Esophagus muscularis mucosa (tissue), 4 donors: Measurements from ENCODE around the gene IL17C. TPM values are rescaled to one million over a fixed set of nuclear protein-coding genes. Genes with fewer than 3 reads are reported as not detected.

Source experiments
- DNase-seq: peaks from one replicate; pipeline ENCODE4 v3.0.0-alpha.2; 2017; ENCODE audit errors: extremely low spot score
- H3K27ac ChIP-seq, 4 donors: fragments of 200-600 bp; sonication (generic); replicated peaks in 1 of 4; 1 replicate in 3 of 4; 2 replicates in 1 of 4; pipeline ENCODE4 v1.5.1; 2016 to 2019; ENCODE audit warnings: mild to moderate bottlenecking in 1 of 4
- H3K27me3 ChIP-seq, 4 donors: fragments of 200-600 bp; sonication (generic); one replicate each; pipeline versions ENCODE4 v1.5.1 to v1.6.0; 2016 to 2019
- H3K36me3 ChIP-seq, 4 donors: fragments of 200-600 bp; sonication (generic); one replicate each; pipeline ENCODE4 v1.5.1; 2016 to 2019
- H3K4me1 ChIP-seq, 4 donors: fragments of 200-600 bp; sonication (generic); one replicate each; pipeline ENCODE4 v1.5.1; 2016 to 2019
- H3K4me3 ChIP-seq, 4 donors: fragments of 200-600 bp; sonication (generic); 1 replicate in 2 of 4; 2 replicates in 2 of 4; pipeline ENCODE4 v1.5.1; 2016 to 2019; ENCODE audit warnings: mild to moderate bottlenecking in 4 of 4, moderate library complexity in 1 of 4
- H3K9me3 ChIP-seq, 4 donors: fragments of 200-600 bp; sonication (generic); 1 replicate in 3 of 4; 2 replicates in 1 of 4; pipeline ENCODE4 v1.5.1; 2016 to 2019
- EP300 ChIP-seq: sonication (generic); formaldehyde crosslinking; IDR thresholded peaks from one replicate; pipeline ENCODE4 v1.6.1; 2017; ENCODE audit warnings: antibody characterized with exemption
- POLR2A ChIP-seq: fragments of 450-650 bp; IDR thresholded peaks from one replicate; pipeline ENCODE4 v1.6.1; 2017; ENCODE audit warnings: antibody characterized with exemption, moderate library complexity, mild to moderate bottlenecking, low read depth
- POLR2AphosphoS5 ChIP-seq, 2 donors: sonication (generic); formaldehyde crosslinking; IDR thresholded peaks; one replicate each; pipeline ENCODE4 v1.6.1; 2017; ENCODE audit warnings: antibody characterized with exemption in 2 of 2
- WGBS: methylation state at CpG from one replicate; pipeline ENCODE4 v1.1.5; 2018; 5-methylcytosine and 5-hydroxymethylcytosine counted together
- intact Hi-C: fragments of 100-400 bp; cut with DNase I; formaldehyde crosslinking; loops from one replicate; pipeline ENCODE4 v1.15.1; 2023
- total RNA-seq, 4 donors: library from RNA; depleted of rRNA; stranded (reverse); fragments of >200 nt; gene quantifications; one replicate each; pipeline versions ENCODE4 v1.1.0 to v1.2.1, GENCODE V29; 2016
- TF ChIP-seq, protein P1 (sequence below), 3 experiments: fragments of 200-600 bp in 2 of 3; fragments of 450-650 bp in 1 of 3; sonication (generic) in 2 of 3; IDR thresholded peaks; one replicate each; pipeline ENCODE4 v1.5.1; 2017 to 2019; ENCODE audit warnings: antibody characterized with exemption in 3 of 3, mild to moderate bottlenecking in 2 of 3, moderate library complexity in 1 of 3

The IL17C gene
- total RNA-seq, 4 donors from 2014 or later, result not detected

GRCh38 chr16:88613293-88613692 is 25.1 kb upstream of the IL17C start:
- DNase-seq, result no peak
- Histone ChIP-seq H3K36me3 (peaks cover 28 to 87% (median 67%) of the 10 kb centered on the region in 4 donors), H3K9me3 (no peaks in the 10 kb centered on the region), H3K4me3 (no peak overlapping the region), H3K4me1 (peaks cover 0 to 17% (median 10%) of the 10 kb centered on the region in 4 donors), H3K27me3 (no peaks in the 10 kb centered on the region), H3K27ac (no peak overlapping the region)
- intact Hi-C loops, result no loop called here
- TF ChIP-seq POLR2AphosphoS5 (IDR thresholded peaks at IDR 0.05) (no peak), POLR2A (no peak), EP300 (no peak)
- TF ChIP-seq, protein P1, sequence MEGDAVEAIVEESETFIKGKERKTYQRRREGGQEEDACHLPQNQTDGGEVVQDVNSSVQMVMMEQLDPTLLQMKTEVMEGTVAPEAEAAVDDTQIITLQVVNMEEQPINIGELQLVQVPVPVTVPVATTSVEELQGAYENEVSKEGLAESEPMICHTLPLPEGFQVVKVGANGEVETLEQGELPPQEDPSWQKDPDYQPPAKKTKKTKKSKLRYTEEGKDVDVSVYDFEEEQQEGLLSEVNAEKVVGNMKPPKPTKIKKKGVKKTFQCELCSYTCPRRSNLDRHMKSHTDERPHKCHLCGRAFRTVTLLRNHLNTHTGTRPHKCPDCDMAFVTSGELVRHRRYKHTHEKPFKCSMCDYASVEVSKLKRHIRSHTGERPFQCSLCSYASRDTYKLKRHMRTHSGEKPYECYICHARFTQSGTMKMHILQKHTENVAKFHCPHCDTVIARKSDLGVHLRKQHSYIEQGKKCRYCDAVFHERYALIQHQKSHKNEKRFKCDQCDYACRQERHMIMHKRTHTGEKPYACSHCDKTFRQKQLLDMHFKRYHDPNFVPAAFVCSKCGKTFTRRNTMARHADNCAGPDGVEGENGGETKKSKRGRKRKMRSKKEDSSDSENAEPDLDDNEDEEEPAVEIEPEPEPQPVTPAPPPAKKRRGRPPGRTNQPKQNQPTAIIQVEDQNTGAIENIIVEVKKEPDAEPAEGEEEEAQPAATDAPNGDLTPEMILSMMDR (IDR thresholded peaks at IDR 0.05), result no peak
- WGBS, result 77% methylated on average over 10 of the region's 10 CpGs

- 84% methylated on average over 19 of the region's 19 CpGs for WGBS
- Histone ChIP-seq H3K4me1 (peaks cover 0 to 17% (median 13%) of the 10 kb centered on the region in 4 donors), H3K36me3 (peaks cover 28 to 87% (median 69%) of the 10 kb centered on the region in 4 donors), H3K9me3 (no peaks in the 10 kb centered on the region), H3K27ac (no peak overlapping the region), H3K27me3 (no peaks in the 10 kb centered on the region), H3K4me3 (no peak overlapping the region)
- TF ChIP-seq, protein P1 (IDR thresholded peaks at IDR 0.05), result no peak
- TF ChIP-seq POLR2AphosphoS5 (IDR thresholded peaks at IDR 0.05) (no peak), EP300 (no peak), POLR2A (no peak)
- intact Hi-C loops, result no loop called here
- DNase-seq, result no peak
These were observed 24.2 kb upstream of the IL17C start for GRCh38 chr16:88613911-88614817.

DNA sequence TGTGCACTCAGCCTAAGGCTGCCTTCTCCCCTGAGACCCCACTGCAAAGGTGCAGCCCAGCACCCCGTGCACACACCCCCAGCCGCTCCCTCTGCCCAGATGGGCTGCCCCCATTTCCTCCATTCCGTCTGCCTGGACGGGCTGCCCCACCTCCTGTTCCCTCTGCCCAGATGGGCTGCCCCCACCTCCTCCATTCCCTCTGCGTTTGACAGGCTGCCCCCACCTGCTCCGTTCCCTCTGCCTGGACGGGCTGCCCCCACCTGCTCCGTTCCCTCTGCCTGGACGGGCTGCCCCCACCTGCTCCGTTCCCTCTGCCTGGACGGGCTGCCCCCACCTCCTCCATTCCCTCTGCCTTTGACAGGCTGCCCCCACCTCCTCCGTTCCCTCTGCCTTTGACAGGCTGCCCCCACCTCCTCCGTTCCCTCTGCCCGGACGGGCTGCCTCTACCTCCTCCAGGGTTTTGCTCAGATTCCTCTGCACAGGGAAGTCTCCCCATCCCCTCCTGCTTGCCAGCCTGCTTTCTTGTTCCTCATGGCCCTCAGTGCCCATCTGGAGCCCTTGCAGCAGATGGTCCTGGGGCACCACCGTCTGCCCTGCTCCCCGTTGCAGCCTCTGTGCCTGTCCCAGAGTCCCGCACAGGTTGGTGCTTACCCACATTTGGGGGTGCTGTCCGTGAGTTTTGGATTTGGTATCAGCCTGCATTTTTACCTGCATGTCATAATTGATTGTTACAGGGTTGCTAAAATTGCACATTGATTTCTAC is 23.4 kb upstream of the IL17C start:
- peaks cover 20 to 87% (median 68%) of the 10 kb centered on the region in 4 donors for H3K36me3 ChIP-seq
- whole genome bisulfite sequencing, result 84% methylated on average over 18 of the region's 19 CpGs
- H3K27me3 ChIP-seq, result no peaks in the 10 kb centered on the region
- intact Hi-C loops, result no loop called here
- no peaks in the 10 kb centered on the region for H3K9me3 ChIP-seq
- no peak overlapping the region for H3K4me3 ChIP-seq
- no peak overlapping the region for H3K27ac ChIP-seq
- peaks cover 0 to 19% (median 14%) of the 10 kb centered on the region in 4 donors for H3K4me1 ChIP-seq
- DNase-seq, result no peak
- TF ChIP-seq POLR2A (no peak), EP300 (no peak), POLR2AphosphoS5 (IDR thresholded peaks at IDR 0.05) (no peak)
- TF ChIP-seq, protein P1 (IDR thresholded peaks at IDR 0.05), result no peak

GRCh38 chr16:88616320-88616719 is 22.1 kb upstream of the IL17C start:
- no peak for DNase-seq
- Histone ChIP-seq H3K36me3 (peaks cover 7 to 80% (median 55%) of the 10 kb centered on the region in 4 donors), H3K27me3 (no peaks in the 10 kb centered on the region), H3K4me1 (peaks cover 0 to 19% (median 14%) of the 10 kb centered on the region in 4 donors), H3K27ac (no peak overlapping the region), H3K4me3 (no peak overlapping the region), H3K9me3 (no peaks in the 10 kb centered on the region)
- intact Hi-C loops, result no loop called here
- WGBS, result 88% methylated on average over 12 of the region's 13 CpGs
- TF ChIP-seq, protein P1 (IDR thresholded peaks at IDR 0.05), result no peak
- TF ChIP-seq POLR2AphosphoS5 (IDR thresholded peaks at IDR 0.05) (no peak), EP300 (no peak), POLR2A (no peak)
